HEK293 (cell line): ENCODE data around the gene DLG3.

Source experiments
- CTCF ChIA-PET: fragments of 350-600 bp; formaldehyde crosslinking; extraction: SDS; loops from one replicate; lab custom pipeline; 2021; ENCODE audit warnings: antibody characterized with exemption; lab: Yijun Ruan, JAX
- POLR2A ChIA-PET: fragments of 300-600 bp; formaldehyde crosslinking; extraction: SDS; loops from one replicate; lab custom pipeline; 2020; ENCODE audit warnings: antibody characterized with exemption, inconsistent platforms; lab: Yijun Ruan, JAX
- H3K27ac ChIP-seq: fragments of 200-500 bp; sonication (Bioruptor generic); 2 replicates; pipeline ENCODE4 v1.5.1; 2014; ENCODE audit warnings: low read depth, low read length, control low read depth, inconsistent platforms; ENCODE audit errors: extremely low read depth
- H3K36me3 ChIP-seq, 2 experiments: fragments of 200-500 bp in 1 of 2; sonication (Bioruptor generic) in 1 of 2; 1 replicate in 1 of 2; 2 replicates in 1 of 2; pipeline ENCODE4 v1.5.1; 2014 to 2017; ENCODE audit warnings: inconsistent platforms in 2 of 2, low read length in 2 of 2; ENCODE audit not compliant: control insufficient read depth in 2 of 2, insufficient read depth in 1 of 2
- H3K4me1 ChIP-seq: fragments of 200-500 bp; sonication (Bioruptor generic); 2 replicates; pipeline ENCODE4 v1.5.1; 2014; ENCODE audit warnings: mild to moderate bottlenecking, low read length, inconsistent platforms; ENCODE audit not compliant: control insufficient read depth, insufficient read depth
- H3K4me3 ChIP-seq: 2 replicates; pipeline ENCODE4 v1.5.1; 2011; ENCODE audit warnings: low read depth, mild to moderate bottlenecking, control low read depth, low read length, moderate library complexity
- H3K9me3 ChIP-seq: fragments of 200-500 bp; sonication (Bioruptor generic); 2 replicates; pipeline ENCODE4 v1.5.1; 2014; ENCODE audit warnings: low read depth, low read length, inconsistent platforms; ENCODE audit not compliant: control insufficient read depth, insufficient read depth
- EGR2 ChIP-seq: fragments of 450-650 bp; formaldehyde crosslinking; IDR thresholded peaks from 2 replicates; pipeline ENCODE4 v1.5.1; 2016; ENCODE audit warnings: low read depth, missing biosample characterization, missing genetic modification characterization
- HIC1 ChIP-seq: fragments of 450-650 bp; formaldehyde crosslinking; IDR thresholded peaks from 2 replicates; pipeline ENCODE4 v1.5.1; 2016; ENCODE audit warnings: missing biosample characterization, missing genetic modification characterization
- KLF10 ChIP-seq: fragments of 450-650 bp; IDR thresholded peaks from 2 replicates; pipeline ENCODE4 v1.5.1; 2018; ENCODE audit warnings: missing biosample characterization, mild to moderate bottlenecking, missing genetic modification characterization
- PRDM6 ChIP-seq: fragments of 450-650 bp; formaldehyde crosslinking; IDR thresholded peaks from 2 replicates; pipeline ENCODE4 v1.5.1; 2017; ENCODE audit warnings: missing biosample characterization, missing genetic modification characterization
- RBAK ChIP-seq: fragments of 450-650 bp; formaldehyde crosslinking; IDR thresholded peaks from 2 replicates; pipeline ENCODE4 v1.5.1; 2016; ENCODE audit warnings: missing biosample characterization, missing genetic modification characterization
- SALL2 ChIP-seq: fragments of 450-650 bp; formaldehyde crosslinking; IDR thresholded peaks from 2 replicates; pipeline ENCODE4 v1.5.0; 2017; ENCODE audit warnings: missing biosample characterization, mild to moderate bottlenecking, missing genetic modification characterization, borderline replicate concordance
- SP2 ChIP-seq: fragments of 450-650 bp; formaldehyde crosslinking; IDR thresholded peaks from 2 replicates; pipeline ENCODE4 v1.5.1; 2016; ENCODE audit warnings: missing biosample characterization, missing genetic modification characterization
- TSHZ1 ChIP-seq: fragments of 450-650 bp; formaldehyde crosslinking; IDR thresholded peaks from 2 replicates; pipeline ENCODE4 v1.5.1; 2016; ENCODE audit warnings: missing biosample characterization, missing genetic modification characterization, borderline replicate concordance
- ZBTB11 ChIP-seq: fragments of 450-650 bp; formaldehyde crosslinking; conservative IDR thresholded peaks from 2 replicates; pipeline ENCODE4 v1.5.1; 2016; ENCODE audit warnings: low read depth, missing biosample characterization, missing genetic modification characterization
- ZFHX2 ChIP-seq: fragments of 450-650 bp; formaldehyde crosslinking; conservative IDR thresholded peaks from 2 replicates; pipeline ENCODE4 v1.5.1; 2016; ENCODE audit warnings: missing biosample characterization, missing genetic modification characterization
- ZFP37 ChIP-seq: fragments of 450-650 bp; formaldehyde crosslinking; IDR thresholded peaks from 2 replicates; pipeline ENCODE4 v1.5.1; 2016; ENCODE audit warnings: missing biosample characterization, missing genetic modification characterization
- ZFP41 ChIP-seq: fragments of 450-650 bp; formaldehyde crosslinking; IDR thresholded peaks from 2 replicates; pipeline ENCODE4 v1.5.1; 2016; ENCODE audit warnings: missing biosample characterization, missing genetic modification characterization, borderline replicate concordance
- ZNF132 ChIP-seq: fragments of 450-650 bp; formaldehyde crosslinking; IDR thresholded peaks from 2 replicates; pipeline ENCODE4 v1.5.1; 2017; ENCODE audit warnings: missing biosample characterization, missing genetic modification characterization, borderline replicate concordance
- ZNF16 ChIP-seq: fragments of 450-650 bp; formaldehyde crosslinking; IDR thresholded peaks from 2 replicates; pipeline ENCODE4 v1.5.1; 2016; ENCODE audit warnings: low read depth, missing biosample characterization, missing genetic modification characterization
- ZNF311 ChIP-seq: fragments of 450-650 bp; formaldehyde crosslinking; IDR thresholded peaks from 2 replicates; pipeline ENCODE4 v1.5.1; 2017; ENCODE audit warnings: missing biosample characterization, missing genetic modification characterization, borderline replicate concordance
- ZNF398 ChIP-seq: fragments of 450-650 bp; formaldehyde crosslinking; IDR thresholded peaks from 2 replicates; pipeline ENCODE4 v1.5.1; 2017; ENCODE audit warnings: missing biosample characterization, missing genetic modification characterization
- ZNF416 ChIP-seq: fragments of 450-650 bp; formaldehyde crosslinking; IDR thresholded peaks from 2 replicates; pipeline ENCODE4 v1.5.1; 2016; ENCODE audit warnings: missing biosample characterization, missing genetic modification characterization
- ZNF555 ChIP-seq: fragments of 450-650 bp; formaldehyde crosslinking; conservative IDR thresholded peaks from 2 replicates; pipeline ENCODE4 v1.5.1; 2017; ENCODE audit warnings: missing biosample characterization, mild to moderate bottlenecking, missing genetic modification characterization, inconsistent platforms
- ZNF561 ChIP-seq: fragments of 450-650 bp; IDR thresholded peaks from 2 replicates; pipeline ENCODE4 v1.5.1; 2018; ENCODE audit warnings: missing biosample characterization, missing genetic modification characterization, borderline replicate concordance
- ZNF600 ChIP-seq: fragments of 450-650 bp; formaldehyde crosslinking; IDR thresholded peaks from 2 replicates; pipeline ENCODE4 v1.5.1; 2016; ENCODE audit warnings: missing biosample characterization, missing genetic modification characterization
- ZNF670 ChIP-seq: fragments of 450-650 bp; formaldehyde crosslinking; IDR thresholded peaks from 2 replicates; pipeline ENCODE4 v1.5.1; 2016; ENCODE audit warnings: missing biosample characterization, missing genetic modification characterization, low read depth
- ZNF768 ChIP-seq: fragments of 450-650 bp; formaldehyde crosslinking; IDR thresholded peaks from 2 replicates; pipeline ENCODE4 v1.5.1; 2018; ENCODE audit warnings: missing biosample characterization, mild to moderate bottlenecking, missing genetic modification characterization

The DLG3 gene

GRCh38 chrX:70421618-70422017, 23.0 kb upstream of the DLG3 start:
- H3K9me3 ChIP-seq: no peaks in the 10 kb centered on the region
- CTCF ChIA-PET: interaction anchor here (0.5 to 0.7 kb wide), 3 partner anchors 27 to 91 kb away, joined by 3 to 4 read pairs (median 4); no protein-coding TSS in a partner anchor
- POLR2A ChIA-PET: no interaction called here
- H3K4me3 ChIP-seq: no peak overlapping the region
- no peak overlapping the region for H3K27ac ChIP-seq
- TF ChIP-seq EGR2 (tag by site-specific recombination): no peak
- TF ChIP-seq ZNF768: no peak
- no peak for TF ChIP-seq ZNF16 (tag by site-specific recombination)
- no peak for TF ChIP-seq PRDM6 (tag by site-specific recombination)
- TF ChIP-seq RBAK (tag by site-specific recombination): no peak
- TF ChIP-seq KLF10 (tag by site-specific recombination): no peak
- no peak for TF ChIP-seq ZFP37 (tag by site-specific recombination)
- no peak for TF ChIP-seq SP2 (tag by site-specific recombination)
- TF ChIP-seq ZNF555 (tag by site-specific recombination): no peak
- TF ChIP-seq ZNF561 (tag by site-specific recombination): no peak
- TF ChIP-seq ZNF416: no peak
- TF ChIP-seq ZNF600: no peak
- no peak for TF ChIP-seq ZNF132
- TF ChIP-seq TSHZ1 (tag by site-specific recombination): no peak
- TF ChIP-seq ZBTB11 (tag by site-specific recombination): no peak
- no peak for TF ChIP-seq ZNF311
- no peak for TF ChIP-seq SALL2 (tag by site-specific recombination)
- TF ChIP-seq, all 188 proteins: peak for 0
- peaks cover 3 to 37% of the 10 kb centered on the region in 2 experiments; a peak in 2 of 3 replicates for H3K36me3 ChIP-seq
- no peaks in the 10 kb centered on the region for H3K4me1 ChIP-seq

- Histone ChIP-seq H3K4me1 (no peaks in the 10 kb centered on the region), H3K9me3 (no peaks in the 10 kb centered on the region), H3K36me3 (peaks cover 3 to 34% of the 10 kb centered on the region in 2 experiments; a peak in 2 of 3 replicates), H3K27ac (no peak within 1 kb of the TSS), H3K4me3 (no peak within 1 kb of the TSS)
- ChIA-PET CTCF (interaction anchor here (0.6 to 2.5 kb wide), 4 partner anchors 11 to 131 kb away, joined by 3 to 11 read pairs (median 6); no protein-coding TSS in a partner anchor), POLR2A (interaction anchor here (1.3 to 1.4 kb wide), 2 partner anchors 11 to 290 kb away, joined by 3 to 4 read pairs; partner anchors contain the start of gene IGBP1)
- no peak for TF ChIP-seq ZNF670 (tag by site-specific recombination)
- peak; percentile 76 for TF ChIP-seq ZNF398 (tag by site-specific recombination)
- no peak for TF ChIP-seq HIC1 (tag by site-specific recombination)
- TF ChIP-seq ZFHX2 (tag by site-specific recombination): peak; percentile 56
- no peak for TF ChIP-seq ZFP41 (tag by site-specific recombination)
Observed at GRCh38 chrX:70422851-70423341, 21.7 kb upstream of the DLG3 start, which contains the start of gene GDPD2. Gene GDPD2 (plus strand): TSS chrX:70423314. CDS start chrX:70424985, 1,671 bp downstream.
